NCI-H2029 treated with DMSO at 0.1 percent for 48 hours (cell line): ENCODE measurements around the gene ETNPPL.

Source experiments
- DNase-seq: peaks from one replicate; lab custom pipeline; 2025; lab: John Stamatoyannopoulos, UW

Gene ETNPPL

DNA sequence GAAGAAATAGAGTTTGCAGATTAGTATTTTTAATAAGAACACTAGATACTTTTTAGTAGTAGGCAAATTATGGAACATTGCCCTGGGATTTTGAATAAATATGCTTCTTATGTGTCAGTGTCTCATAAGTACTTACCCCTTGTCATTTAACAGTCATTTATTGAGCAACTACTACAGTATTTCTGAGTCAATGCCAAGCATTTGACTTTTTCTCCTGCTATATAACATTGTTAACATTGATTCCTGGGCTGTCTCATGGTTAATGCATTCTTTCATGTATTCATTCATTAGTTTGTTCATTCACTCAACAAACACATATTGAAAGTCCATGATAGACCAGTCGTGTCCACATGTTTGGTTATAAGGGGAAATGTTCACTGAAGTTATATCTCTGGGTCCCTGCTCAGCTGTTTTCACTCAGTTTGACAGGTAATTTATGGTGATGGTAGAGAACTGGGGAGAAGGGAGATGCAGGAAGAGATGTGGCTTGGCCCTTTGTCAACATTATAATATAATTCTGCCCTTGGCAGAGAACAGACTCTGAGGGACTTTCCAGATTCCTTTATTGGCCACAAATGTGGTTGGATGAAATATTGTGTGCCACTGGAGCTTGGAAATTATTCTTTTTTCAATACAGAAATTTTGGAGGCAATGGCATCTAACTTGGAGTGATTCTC, 62.6 kb downstream of the ETNPPL start:
- no peak for DNase-seq

GRCh38 chr4:108696160-108696559, 66.7 kb downstream of the ETNPPL start:
- no peak for DNase-seq

DNA sequence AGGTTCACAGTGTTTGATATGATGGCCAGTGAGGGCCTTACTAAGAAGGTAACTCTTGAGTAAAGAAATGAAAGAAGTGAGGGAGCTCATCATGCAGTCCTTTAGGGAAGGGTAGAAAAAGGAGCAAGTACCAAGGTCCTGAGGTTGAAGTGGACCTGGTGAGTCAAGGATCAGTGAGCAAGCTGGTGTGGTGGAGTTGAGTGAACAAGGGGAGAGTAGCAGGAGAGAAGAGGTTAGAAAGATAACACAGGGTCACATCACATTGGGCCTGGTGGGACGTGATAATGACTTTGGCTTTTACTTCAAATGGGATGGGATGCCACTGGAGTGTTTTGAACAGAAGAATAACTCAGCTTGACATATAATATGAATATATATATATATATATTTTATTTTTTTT, 67.8 kb downstream of the ETNPPL start:
- DNase-seq = no peak

DNA sequence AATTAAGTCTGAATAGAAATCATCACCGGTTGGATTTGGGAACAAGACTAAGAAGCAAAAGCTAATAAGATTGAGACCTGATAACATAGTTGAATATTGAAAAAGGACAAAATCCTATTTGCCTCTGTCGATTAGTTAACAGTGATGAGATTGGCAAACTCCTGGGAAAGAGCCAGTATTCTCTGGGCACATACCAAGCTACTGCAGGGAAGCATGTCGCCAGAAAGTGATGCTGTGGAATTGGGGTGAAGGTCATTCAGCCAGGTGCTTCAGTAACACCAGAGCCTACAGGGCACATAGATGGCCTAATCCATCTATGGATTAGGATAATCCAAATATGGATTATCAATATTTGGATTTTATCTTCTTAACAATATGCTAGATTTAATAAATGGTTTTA, 68.4 kb downstream of the ETNPPL start:
- DNase-seq = no peak

DNA sequence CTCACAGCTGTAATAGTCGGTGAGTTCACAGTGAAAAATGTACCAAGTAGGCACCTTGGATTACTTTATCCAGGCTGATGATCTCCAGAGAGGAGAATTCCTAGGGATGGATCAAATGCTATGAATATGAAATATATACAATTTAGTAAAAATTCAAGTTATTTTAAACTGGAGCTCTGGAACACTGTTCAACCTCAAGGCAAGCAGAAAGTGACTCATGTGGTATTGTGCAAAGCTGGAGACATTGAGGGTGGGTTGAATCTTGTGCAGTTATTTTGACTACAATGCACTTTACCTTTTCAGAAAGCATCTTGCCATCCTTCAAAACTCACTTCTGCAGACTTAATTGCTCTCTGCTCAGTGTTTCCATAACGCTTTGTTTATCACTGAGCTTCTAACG, 69.0 kb downstream of the ETNPPL start:
- DNase-seq = no peak

DNA sequence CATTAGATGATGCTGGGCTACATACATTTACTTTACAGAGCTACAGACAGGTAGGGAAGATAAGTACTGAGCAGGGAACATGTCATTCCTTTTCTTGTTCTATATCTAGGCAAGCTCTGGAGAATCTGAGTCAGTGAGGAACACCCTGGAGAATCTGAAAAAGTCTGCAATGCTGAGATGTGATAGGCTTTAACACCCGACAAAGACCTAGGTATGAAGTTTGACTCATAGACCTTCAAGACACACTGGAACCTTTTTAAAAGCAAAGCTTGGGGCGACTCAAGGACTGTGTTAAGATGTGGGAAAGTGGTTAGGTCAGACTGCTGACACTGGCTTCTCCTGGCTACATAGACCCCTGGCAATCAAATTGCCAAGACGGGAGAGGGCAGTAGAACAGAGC, 69.6 kb downstream of the ETNPPL start:
- DNase-seq = no peak
